Fibroblast of mammary gland (primary cell): ENCODE measurements around the gene PDLIM7.
"Not testable (repeated sequence)": the region's sequence is repeated elsewhere in the genome, so short reads cannot be mapped to it uniquely, and the experiment has no call there.

ENCODE experiments used
- DNase-seq: peaks from one replicate; pipeline ENCODE4 v3.0.0-alpha.2; 2010; ENCODE audit warnings: low read depth
- H3K4me3 ChIP-seq: 2 replicates; pipeline ENCODE4 v1.5.1; 2011; ENCODE audit warnings: low read depth, mild to moderate bottlenecking, low read length, moderate library complexity; ENCODE audit not compliant: control insufficient read depth
- TF ChIP-seq, protein P1 (sequence below): conservative IDR thresholded peaks from 2 replicates; pipeline ENCODE4 v1.5.1; 2011; ENCODE audit warnings: low read depth, low read length, inconsistent platforms; ENCODE audit not compliant: control insufficient read depth, insufficient read depth

PDLIM7 gene

DNA sequence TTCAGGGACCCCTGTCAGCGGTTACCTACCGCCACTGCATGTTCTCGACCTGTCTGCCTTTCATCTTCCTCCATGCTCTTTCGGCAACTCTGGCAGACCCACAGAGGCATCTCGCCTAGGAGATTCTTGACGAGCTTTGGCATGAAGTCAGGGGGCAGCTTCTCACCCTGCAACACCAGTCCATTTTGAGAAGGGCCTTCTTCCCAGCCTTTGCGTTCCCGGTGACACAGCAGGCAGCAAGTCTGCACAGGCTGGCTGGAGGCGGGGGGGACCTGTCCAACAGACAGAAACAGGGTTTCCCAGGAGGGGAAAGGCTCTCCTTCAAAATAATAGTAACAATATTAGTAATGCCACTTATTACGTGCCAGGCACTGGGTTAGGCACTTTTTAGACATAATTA is 41.5 kb upstream of the PDLIM7 start:
- TF ChIP-seq, protein P1, sequence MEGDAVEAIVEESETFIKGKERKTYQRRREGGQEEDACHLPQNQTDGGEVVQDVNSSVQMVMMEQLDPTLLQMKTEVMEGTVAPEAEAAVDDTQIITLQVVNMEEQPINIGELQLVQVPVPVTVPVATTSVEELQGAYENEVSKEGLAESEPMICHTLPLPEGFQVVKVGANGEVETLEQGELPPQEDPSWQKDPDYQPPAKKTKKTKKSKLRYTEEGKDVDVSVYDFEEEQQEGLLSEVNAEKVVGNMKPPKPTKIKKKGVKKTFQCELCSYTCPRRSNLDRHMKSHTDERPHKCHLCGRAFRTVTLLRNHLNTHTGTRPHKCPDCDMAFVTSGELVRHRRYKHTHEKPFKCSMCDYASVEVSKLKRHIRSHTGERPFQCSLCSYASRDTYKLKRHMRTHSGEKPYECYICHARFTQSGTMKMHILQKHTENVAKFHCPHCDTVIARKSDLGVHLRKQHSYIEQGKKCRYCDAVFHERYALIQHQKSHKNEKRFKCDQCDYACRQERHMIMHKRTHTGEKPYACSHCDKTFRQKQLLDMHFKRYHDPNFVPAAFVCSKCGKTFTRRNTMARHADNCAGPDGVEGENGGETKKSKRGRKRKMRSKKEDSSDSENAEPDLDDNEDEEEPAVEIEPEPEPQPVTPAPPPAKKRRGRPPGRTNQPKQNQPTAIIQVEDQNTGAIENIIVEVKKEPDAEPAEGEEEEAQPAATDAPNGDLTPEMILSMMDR = no peak
- no peak for DNase-seq
- no peak overlapping the region for H3K4me3 ChIP-seq

DNA sequence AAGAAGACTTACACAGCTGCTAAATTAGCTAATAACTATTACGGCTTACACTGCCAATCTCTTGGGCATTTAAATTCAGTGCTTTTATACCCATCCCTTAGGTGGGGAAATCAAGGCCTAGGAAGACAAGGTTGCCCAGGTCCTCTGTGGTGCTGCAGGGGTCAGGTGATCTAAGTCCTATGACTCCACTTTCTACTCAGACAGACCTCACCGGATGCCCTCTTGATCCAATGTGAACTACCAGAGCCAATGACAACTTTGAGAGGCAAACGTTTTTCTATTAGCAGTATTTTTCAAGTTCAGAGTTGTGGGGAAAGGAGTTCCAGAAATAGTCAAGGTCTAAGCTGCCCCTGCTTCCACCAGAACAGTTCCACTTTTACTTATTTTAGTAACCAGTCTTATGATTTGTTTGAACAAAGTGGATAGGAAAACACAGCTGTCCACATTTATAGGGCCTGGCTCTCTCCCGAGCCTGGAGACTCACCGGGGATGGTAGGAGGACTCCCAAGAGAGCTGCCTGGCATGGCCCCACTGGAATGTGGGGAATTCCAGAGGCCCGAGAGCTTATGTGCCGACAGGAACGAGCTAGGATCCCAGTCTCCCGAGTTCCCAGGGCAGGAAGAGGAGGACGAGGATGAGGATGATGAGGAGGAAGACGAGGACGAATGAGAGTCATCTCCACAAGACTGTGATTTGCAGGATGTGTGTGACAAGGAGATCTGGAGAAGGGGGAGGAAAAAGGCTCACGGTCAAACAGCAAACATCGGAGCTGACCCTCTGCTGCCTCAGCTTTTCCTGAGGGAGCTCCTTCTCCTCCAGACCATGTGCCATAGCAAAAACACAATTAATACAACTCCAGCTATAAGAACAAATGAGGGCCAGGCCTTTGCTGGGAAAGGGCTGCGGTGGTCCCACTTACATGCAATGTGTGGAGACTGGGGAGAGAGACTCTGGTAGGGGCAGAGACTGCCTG is 40.3 kb upstream of the PDLIM7 start:
- peak; percentile 84 for DNase-seq
- no peak overlapping the region for H3K4me3 ChIP-seq
- TF ChIP-seq, protein P1 = no peak

DNA sequence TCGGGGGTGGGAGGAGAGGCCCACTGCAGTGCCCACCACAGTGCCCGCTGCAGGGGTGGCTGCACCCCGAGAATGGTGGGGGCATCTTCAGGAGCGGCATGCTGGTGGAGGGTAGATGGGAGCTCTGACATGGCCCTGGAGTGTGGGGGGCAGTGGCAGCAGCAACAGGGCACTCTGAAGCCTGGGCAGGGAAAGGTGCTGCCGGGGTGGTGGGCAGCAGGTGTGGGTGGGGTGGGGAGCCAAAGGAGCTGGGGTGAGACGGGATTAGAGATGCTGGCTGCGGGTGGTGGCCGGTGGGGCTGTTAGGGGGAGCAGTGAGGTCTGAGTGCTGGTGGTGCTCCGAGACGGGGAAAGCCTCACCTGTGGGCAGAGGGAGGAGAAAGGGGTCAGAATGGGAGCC is 39.0 kb upstream of the PDLIM7 start:
- TF ChIP-seq, protein P1 = no peak
- no peak for DNase-seq
- H3K4me3 ChIP-seq = no peak overlapping the region

DNA sequence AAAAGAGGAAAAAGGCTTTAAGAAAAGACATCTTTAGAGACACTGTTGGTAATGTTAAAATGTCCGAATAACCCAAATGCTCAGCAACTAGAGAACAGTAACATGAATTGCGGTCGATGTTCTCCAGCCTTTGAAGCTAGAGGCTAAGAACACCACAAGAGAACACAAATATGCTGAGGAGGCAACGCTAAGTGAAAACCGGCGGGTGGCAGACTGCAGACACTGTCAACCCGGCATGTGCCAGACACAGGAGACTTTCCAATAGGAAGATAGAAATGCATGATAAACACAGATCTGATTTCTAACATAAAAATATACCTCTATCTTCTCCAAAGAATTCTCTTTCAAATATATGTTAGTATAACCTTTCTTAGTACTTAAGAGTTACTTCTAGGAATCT is 37.7 kb upstream of the PDLIM7 start:
- no peak for DNase-seq
- TF ChIP-seq, protein P1 = no peak
- no peak overlapping the region for H3K4me3 ChIP-seq

DNA sequence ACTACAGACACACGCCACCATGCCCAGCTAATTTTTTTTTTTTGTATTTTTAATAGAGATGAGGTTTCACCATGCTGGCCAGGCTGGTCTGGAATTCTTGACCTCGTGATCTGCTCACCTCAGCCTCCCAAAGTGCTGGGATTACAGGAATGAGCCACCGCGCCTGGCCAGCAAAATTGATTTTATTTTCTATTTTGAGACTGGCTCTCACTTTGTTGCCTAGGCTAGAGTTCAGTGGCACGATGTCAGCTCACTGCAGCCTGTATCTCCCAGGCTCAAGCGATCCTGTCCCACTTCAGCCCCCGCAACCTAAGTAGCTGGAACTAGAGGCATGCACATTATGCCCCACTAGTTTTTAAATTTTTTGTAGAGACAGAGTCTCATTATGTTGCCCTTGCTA is 37.0 kb upstream of the PDLIM7 start:
- not testable (repeated sequence) for H3K4me3 ChIP-seq, DNase-seq

DNA sequence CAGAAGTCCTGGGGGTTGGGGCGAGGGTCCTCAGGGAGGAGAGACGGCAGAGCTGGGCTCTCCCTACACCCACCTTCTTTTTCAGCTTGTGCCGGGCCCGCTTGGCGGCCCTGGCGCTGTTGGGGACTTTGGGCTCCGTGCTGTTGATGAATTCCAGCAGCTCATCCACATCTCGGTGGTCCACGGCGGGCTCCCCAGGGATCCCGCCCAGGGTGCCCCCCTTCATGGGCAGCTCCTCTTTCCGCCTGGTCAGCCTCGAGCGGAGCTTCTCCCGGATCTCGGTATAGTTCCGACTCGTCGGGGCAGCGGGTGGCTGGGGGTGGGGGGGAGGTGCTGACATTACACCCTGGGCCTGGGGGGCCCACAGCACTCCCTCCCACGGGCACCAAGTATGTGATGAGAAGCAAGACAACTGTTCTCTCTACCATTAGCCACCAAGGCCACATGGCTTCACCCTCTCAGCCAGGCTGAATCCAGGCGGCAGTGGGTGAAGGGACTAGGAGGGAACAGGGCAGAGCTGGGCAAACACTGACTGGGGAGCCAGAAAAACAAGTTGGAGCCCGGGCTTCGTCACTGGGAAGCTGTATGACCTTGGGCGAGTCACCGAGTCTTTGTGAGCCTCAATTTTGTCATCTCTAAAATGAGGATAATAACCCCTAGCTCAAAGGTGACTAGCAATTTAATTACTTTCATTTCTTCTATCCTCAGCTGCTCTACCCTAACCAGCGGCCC is 34.0 kb upstream of the PDLIM7 start:
- TF ChIP-seq, protein P1 = no peak
- DNase-seq = no peak

DNA sequence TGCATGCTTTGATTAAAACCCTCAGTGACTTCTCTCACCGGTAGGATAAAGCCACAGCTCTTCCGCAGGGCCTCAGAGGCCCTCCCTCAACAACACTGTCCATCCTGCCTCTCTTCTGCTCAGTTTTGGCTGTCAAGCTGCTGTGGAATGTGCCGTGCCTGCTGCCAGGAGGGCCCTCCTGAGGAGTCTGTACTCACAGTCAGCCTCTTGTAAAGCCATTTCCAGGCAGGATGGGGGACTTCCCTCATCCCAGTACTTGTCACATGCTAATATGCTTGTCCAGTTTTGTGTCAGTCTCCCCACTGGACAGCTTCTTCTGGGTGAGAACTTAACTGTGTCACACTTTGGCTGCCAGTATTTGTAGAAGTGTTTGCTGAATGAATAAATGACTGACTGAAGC is 33.2 kb upstream of the PDLIM7 start:
- TF ChIP-seq, protein P1 = no peak
- no peak for DNase-seq
- H3K4me3 ChIP-seq = no peak overlapping the region

More for the DNA sequence above, 34.0 kb upstream of the PDLIM7 start:
- no peak overlapping the region for H3K4me3 ChIP-seq
